Activated CD8-positive, alpha-beta memory T cell treated with anti-CD3 and anti-CD28 coated beads for 1 hour (primary cell): ENCODE data around the gene JSRP1.

Experiments
- DNase-seq, 2 donors: peaks; one replicate each; pipeline ENCODE4 v3.0.0-alpha.2; 2020; ENCODE audit warnings: low read depth in 1 of 2; ENCODE audit errors: extremely low read depth in 1 of 2

The JSRP1 gene

DNA sequence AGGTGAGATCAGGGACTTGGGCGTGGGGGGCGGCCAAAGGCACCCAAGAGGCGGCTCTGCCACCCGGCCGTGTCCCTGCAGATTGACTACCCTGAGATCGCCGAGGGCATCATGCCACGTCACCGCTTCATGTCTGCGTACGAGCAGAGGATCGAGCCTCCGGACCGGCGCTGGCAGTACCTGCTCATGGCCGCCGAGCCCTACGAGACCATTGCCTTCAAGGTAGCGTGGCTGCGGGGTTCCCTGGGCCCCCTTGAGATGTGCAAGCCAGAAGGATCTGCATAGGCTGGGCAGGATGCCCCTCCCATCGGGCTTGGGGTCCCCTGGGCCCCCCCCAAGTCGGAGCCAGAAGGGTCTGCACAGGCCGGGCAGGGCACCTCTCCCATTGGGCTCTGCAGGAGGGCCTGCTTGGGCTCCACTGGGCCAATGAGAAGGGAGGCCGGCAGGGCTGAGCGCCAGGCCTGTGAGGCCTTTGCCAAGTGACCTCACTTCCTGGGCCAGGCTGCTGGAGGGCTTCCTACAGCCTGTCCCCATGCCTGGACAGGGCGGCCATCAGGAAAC, 9.3 kb downstream of the JSRP1 start:
- no peak for DNase-seq

DNA sequence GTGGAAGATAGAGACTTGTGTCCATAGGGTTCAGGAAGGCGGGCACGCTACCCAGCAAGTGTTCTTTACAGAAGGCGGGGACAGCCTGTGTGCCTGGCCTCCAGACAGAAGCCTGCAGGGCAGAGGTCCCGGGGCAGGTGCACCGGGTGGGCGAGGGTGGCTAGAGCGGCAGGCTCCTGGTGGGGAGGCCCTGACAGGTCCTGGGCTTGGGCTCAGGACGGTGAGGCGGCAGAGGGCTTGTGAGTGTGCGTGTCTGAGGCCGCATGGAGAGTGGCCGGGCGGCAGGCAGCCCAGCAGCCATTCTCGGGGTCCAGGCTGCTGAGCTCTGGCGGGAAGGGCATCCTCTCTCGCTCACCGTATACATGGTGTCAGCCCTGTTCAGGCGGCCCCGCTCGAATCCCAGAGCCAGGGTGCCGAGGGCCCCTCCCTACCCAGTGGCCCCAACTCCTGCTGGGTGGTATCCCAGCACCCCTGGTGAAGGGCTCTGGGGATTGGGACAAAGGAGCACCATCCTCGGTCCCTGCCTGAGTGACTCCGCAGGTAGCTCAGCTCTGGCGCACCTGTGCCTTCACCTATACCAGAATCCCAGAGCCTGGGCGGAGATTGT, 10.1 kb downstream of the JSRP1 start:
- DNase-seq, result no peak

DNA sequence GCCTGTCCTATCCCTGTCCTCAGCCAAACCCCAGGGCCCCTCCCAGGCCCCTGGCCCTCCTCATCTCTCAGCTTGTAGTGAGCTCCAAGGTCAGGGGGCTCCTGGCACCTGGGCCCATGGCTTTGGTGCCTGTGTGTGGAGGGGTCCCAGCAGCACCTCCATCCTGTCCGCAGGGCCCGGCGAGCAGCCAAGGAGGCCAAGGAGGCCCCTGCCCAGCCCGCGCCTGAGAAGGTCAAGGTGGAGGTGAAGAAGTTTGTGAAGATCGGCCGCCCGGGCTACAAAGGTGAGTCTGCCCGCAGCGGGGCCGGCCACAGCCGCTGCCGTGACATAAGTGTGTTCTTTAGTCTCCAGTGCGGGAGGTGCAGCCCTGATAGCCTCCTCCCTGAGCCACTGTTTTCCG, 10.9 kb downstream of the JSRP1 start:
- DNase-seq, result no peak

DNA sequence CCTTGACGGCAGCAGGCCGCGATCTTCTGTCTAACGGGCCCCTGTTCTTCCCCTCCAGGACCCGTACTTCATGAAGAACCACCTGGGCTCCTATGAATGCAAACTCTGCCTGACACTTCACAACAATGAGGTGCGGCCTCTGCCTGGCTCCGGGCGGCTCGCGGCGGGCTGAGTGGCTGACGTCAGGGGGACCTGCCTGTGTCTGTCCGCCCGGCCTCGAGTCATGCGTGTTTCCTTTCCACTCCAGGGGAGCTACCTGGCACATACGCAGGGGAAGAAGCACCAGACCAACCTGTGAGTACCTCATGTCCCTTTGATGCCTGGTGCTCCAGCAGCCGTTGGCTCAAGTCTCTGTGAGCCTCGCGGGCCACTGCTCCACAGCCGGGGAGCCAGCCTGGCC, 11.7 kb downstream of the JSRP1 start:
- DNase-seq, result no peak

DNA sequence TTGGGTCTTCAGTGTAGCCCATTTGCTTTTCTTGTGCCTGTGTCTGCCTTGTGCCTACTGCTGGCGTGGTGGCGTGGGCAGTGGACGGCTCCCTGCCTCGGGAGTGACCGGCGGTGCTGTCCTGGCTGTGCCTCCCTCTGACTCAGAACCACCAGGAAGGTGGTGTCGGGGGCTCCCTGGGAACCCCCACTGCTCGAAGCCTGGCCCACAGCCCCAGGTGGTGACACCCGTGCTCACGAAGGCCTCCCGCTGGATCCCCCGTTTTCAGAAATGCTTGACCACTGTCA, 12.1 kb downstream of the JSRP1 start:
- no peak for DNase-seq

DNA sequence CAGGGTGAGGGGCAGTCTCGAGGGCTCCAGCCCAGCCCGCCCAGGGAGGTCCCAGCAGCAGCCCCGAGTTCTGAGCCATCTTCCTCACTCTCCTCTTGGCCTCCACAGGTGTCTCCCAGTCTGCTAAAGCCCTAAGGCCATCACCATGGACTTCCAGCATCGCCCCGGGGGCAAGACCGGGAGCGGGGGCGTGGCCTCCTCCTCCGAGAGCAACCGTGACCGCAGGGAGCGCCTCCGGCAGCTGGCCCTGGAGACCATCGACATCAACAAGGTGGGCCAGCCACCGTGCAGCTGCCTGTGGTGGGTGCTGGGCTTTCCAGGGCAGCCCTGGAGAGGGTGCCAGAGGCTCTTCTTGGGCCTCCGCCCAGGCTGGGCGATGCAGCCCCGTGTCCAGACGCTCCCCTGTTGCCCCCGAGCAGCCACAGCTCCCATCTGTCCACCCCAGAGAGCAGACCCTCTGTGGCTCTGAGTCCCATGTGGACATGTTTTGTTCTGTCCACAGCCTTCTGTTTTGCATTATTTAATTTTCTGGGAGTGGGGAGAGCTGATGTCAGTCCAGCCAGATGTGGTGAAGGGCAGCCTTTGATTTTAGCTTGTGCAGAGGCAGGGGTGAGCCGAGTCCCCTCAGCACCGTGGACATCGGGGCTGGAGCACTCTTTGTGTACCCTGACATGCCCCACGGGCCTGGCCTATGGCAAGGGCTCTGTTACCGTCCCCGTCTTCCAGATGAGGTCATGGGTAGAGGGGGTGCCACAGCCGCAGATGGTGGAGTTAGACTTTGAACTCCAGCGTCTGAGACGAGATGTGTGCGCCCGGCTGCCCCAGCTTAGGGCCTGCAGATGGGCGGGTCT, 12.7 kb downstream of the JSRP1 start:
- no peak for DNase-seq

DNA sequence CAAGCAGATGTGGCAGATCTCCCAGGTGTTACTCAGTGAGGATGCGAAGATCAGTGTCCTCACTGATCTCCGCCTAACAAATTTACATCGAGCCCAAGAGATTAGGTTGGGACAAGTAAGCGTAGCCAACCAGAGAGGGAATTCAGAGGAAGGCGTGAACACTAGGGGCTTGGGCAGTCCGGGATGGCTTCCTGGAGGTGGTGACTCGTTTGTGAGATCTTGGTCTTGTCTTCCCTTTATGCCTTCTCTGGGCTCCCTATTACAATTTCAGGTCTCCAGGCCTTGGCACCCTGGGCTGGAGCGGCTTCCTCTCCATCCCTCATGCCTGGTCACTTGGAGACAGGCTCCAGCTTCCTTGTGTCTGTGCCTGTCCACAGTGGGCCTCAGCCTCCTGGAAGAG, 13.4 kb downstream of the JSRP1 start:
- DNase-seq, result no peak

DNA sequence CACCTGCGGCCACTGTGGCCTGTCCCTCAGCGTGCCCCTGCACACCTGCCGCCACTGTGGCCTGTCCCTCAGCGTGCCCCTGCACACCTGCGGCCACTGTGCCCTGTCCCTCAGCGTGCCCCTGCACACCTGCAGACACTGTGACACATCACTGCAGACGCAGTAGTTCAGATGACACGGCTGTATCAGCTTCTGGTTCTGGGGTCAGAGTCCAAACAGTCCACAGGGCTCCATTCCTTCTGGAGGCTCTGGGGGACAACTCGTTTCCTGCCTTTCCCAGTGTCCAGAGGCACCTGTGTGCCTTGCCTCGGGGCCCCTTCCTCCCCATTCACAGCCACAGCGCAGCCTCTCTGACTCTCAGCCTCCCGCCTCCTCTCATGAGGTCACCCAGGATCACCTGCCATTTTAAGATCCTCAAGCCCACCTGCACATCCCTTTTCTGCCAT, 14.1 kb downstream of the JSRP1 start:
- no peak for DNase-seq

DNA sequence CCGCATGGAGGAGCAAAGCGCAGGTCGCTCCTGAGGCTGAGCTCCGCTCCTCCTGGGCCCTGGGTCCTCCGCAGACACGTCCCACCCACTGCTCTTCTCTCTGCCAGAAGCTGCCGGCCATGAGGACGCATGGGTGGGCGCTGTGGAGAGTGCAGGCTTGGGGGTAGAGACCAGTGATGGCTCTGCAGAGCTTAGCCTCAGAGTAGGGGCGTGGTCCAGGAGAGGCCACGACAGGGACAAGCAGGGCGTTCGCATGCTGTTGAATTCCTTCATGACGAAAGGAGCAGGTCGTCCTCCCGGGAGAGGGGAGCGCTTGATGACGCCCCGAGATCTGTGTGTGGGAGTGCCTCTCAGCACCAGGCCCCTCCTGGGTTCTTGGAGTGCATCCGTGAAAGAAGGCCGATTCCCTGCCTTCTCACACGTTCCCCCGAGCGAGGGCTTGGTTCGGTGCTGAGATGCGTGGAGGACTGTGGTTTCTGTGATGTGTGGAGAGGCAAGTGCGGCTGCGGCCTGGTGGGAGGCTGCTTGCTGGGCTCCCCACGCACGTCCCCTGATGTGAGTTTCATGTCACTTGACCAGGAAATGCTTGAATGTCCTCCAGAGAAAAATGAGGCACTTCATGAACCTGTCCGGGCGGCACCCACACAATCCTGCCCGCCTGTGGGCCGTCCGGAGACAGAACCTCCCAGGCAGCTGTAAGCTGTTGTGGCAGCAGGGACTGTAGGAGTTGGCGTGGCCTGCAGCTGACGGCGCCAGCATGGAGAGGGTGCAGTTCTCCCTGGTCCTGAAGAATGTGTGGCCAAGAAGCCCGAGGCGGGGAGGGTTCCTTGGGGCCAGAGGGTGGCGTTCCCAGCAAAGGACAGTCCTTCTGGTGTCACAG, 15.1 kb downstream of the JSRP1 start:
- no peak for DNase-seq

DNA sequence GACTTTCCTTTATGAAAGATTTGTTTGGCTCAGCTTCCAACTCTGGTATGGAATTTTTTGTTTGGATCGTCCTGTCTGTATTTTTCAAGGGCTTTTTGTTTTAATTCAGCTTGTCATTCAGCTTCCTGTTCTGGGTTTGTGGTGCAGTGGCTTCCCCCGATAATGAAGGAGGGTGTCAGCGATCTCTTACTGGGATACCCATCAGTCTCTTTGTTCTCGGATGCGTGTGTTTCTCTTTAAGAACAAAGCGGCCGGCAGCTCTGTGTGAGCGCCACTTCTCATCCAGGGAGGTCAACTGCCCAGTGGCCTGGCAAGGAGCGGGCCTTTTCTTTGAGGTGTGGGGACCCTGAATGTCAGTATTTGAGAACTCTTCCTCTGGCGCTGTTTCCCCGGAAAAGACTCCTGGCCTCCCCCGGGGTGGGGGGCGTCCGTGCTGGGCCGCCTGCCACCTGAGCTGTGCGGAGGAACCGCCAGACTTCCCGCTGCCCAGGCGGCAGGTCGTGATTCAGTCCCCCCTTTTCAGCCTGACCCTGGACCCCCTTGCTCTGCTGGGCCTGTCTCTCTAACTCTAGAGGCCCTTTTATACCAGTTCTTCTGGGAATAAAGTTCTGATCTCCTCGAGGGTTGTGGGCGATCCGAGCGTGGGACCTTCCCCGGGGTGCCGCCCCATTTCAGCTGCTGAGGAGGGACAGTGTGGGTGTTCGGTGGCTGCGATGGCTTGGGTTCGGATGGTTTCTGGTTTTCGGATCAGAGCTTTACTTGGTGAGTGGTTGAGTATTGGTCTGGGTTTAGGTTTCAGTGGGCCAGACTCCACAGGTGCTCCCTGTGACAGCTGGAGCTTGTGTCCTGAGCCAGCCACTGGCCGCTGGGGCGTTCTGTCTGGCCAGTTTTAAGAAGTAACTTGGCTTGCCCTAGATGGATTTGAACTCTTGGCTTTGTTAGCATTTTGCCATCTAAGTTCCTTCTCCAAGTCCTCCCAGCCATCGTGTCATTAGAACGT, 16.1 kb downstream of the JSRP1 start:
- DNase-seq, result no peak

DNA sequence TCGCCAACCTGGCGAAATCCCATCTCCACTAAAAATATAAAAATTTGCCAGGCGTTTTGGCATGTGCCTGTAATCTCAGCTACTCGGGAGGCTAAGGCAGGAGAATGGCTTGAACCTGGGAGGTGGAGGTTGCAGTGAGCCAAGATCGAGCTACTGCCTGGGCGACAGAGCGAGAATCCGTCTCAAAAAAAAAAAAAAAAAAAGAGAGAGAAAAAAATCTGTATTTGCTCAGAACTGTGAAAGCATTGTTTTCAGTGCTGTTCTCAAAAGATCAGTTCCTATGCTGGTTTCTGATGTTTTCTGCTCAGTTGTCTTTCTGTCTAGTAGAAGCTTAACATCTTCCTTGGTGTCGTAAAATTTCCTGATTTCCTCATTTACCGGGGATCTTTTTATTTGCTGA, 17.0 kb downstream of the JSRP1 start:
- no peak for DNase-seq

DNA sequence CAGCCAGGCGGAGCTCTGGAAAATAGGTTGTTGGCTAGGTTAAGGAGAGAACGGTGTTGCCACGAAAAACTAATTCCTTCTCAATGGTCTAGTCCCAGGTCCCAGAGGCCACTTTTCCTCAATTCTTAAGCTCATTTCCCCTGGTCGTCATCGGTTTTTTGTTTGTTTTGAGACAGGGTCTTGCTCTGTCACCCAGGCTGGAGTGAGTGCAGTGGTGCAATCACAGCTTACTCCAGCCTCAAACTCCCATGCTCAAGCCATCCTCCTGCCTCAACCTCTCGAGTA, 18.4 kb downstream of the JSRP1 start:
- no peak for DNase-seq

DNA sequence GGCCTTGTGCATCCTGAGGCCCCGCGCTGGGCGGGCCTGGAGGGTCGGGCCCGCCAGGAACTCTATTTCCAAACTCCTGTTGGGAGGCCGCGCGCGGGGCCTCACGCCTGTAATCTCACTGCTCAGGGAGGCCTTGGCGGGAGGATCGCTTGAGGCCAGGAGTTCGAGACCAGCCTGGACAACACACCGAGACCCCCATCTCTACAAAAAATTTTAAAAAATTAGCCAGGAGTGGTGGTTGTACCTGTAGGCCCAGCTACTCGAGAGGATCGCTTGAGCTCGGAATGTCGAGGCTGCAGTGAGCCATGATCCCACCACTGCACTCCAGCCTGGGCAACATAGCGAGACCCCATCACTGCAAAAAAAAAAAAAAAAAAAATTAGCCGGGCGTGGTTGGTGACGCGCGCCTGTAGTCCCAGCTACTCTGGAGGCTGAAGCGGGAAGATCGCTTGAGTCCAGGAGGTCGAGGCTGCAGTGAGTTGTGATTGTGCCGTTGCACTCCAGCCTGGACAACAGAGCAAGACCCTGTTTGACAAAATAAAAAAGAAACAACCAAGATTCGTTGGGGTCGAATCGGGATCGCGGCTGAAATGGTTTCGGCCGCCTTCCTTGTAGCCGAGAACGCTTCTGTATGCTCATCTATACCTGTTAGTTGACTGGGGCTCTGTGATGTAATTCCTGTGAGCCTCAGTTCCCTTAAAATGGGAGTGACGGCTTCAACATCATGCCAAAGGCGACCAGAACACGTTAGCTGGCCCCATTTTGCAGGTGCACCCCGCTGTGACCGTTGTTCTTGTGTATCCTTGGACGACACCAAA, 19.0 kb downstream of the JSRP1 start:
- no peak for DNase-seq

DNA sequence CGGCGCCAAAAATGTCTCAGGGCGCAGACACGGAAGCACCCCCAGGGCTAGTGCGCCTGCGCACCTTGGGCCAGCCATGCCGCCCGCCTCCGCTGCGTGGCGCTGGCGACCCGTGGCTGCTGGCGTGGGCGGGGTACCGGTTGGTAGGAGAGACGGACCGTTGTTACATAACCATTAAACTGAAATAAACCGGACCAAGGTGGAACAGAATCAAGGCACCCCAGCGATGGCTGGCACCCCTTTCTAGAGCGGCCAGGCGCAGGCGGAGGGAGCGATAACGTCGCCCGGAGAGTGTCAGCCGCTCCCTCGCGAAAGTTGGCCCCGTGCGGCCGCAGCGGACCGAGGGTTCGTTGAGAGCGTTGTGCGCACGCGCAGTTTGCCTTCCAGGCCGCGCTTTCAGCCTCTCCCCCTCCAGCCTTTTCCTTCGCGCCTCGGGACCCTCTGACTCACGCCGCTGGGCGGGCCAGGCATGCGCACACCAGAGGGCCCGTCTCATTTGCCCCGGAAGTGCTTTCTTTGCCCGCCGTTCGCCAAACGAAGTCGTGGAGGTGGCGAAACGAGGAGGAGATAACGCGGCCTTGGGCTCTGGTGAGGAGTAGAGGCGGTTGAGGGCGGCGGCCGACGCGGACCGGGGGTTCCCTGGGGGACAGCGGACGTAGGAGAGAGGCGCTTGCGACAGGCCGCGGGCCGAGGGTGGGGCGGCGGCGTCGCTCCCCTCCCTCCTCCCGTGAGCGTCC, 19.7 kb downstream of the JSRP1 start, which contains the start of the genes PLEKHJ1 and SF3A2:
Gene PLEKHJ1, minus strand, starts transcription at position 16 of the 737 bp plus-strand sequence. CDS start 81 bp downstream, outside the sequence.
Gene SF3A2, plus strand, starts transcription at position 511 of the 737 bp plus-strand sequence. CDS start 6,595 bp downstream, outside the sequence.
- peak; percentile 96 for DNase-seq

DNA sequence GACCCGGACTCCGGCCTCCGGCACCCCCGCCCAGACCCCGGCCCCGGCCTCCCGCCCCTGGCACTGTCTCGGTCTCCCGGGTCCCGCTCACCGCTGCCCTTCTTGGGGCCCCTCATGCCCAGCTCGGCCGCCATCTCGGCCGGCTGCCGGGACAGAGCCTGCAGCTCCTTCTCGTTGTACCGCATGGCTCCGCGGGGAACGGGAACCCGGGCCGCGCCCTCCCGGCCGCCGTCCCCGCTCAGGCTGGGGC, 20.2 kb downstream of the JSRP1 start:
- DNase-seq, result no peak

DNA sequence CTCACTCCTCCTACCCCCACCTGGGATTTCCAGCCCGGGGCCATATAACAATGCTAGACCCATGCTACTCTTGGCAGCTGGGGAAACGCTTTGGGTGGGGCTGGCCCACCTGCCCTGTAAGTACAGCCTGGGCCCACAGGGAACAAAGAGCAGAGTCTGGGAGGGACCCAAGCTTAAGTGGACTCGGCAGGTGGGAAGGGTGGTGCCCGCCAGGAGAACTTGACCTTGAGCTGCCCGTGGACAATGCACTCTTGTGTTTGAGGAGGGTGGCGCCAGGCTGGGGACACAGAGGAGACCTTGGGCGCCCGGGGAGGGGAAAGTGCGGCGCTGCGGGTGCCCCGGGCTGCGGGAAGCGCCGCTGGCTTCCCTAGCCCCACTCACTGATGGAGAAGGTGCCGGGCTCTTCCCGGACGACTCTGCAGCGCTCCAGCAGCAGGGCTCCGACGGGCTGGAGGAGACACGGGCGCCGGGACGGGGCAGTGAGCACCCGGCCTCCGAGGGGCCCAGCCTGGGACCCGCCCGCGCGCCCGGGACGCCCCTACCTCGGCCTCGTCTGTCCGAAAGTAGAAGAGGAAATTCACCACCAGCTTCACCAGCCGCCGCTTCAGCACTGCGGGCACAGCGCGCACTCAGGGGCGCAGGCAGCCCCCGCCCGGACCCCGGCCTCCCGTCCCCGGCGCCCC, 20.7 kb downstream of the JSRP1 start:
- DNase-seq, result no peak

DNA sequence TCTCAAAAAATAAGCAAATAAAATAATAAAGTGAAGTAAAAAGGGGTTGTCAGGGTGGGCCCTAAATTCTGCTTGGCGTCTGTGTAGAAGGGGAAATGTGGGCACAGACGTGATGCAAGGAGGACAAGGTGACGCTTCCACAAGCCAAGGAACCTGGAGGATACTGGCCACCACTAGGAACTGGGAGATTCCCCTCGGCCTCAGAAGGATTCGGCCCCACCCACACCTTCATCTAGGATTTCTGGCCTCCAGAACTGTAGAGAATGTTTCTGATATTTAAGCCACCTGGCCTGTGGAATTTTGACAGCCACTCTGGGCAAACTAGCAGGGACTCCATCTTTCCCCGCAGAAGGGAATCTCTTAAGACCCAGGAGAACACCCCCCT, 21.2 kb downstream of the JSRP1 start:
- no peak for DNase-seq

DNA sequence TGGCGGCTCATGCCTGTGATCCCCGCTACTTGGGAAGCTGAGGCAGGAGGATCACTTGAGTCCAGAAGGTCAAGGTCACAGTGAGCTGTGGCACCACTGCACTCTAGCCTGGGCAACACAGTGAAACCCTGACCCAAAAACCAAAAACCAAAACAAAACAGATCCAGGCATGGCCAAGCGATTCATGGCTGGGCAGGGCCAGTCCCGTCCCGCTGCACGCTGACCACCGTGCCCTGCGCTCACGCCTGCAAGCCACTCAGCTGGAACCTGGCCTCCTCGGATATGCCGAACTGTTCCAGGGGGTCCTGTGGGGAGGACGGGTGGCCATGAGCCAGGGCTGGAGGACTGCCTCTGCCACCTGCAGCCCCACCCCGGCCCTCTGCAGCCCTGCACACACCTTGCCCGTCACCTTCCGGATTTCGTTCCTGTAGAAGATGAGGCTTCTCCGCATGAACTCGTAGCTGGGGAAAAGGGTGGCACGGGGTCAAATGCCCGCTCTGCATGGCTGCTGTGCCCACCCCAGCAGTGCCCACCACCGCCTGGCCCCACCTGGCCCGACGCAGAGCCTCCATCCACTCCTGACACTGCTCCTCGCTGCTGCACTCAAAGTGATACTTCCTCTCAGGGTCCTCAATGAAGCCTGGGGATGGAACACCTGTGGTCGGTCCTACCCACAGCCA, 22.5 kb downstream of the JSRP1 start:
- no peak for DNase-seq
